B cell (primary cell): ENCODE data around the gene RFX2. TPM values are rescaled to one million over a fixed set of nuclear protein-coding genes. Genes with fewer than 3 reads are reported as not detected.

Source experiments
- ATAC-seq: fragments of 200-7000 bp; cut with Tn5 transposase; one replicate; pipeline ENCODE4 v1.10.0; 2021; ENCODE audit warnings: low read depth, mild to moderate bottlenecking, moderate number of reproducible peaks, moderate library complexity
- CTCF ChIA-PET: fragments of 350-600 bp; sonication (Branson Sonifier 250); formaldehyde crosslinking; loops from one replicate; lab custom pipeline; 2021; ENCODE audit warnings: antibody characterized with exemption, inconsistent platforms; lab: Charles Lee
- POLR2A ChIA-PET: fragments of 350-600 bp; sonication (Branson Sonifier 250); formaldehyde crosslinking; loops from one replicate; lab custom pipeline; 2021; ENCODE audit warnings: antibody characterized with exemption; lab: Charles Lee
- DNase-seq: peaks from one replicate; pipeline ENCODE4 v3.0.0; 2013
- H2AFZ ChIP-seq: 2 replicates; pipeline ENCODE4 v1.6.1; 2012; ENCODE audit warnings: mild to moderate bottlenecking, low read depth, low read length; ENCODE audit not compliant: insufficient read depth, poor library complexity, severe bottlenecking
- H3K27ac ChIP-seq, 2 donors: 1 replicate in 1 of 2; 2 replicates in 1 of 2; pipeline ENCODE4 v1.5.1; 2012 to 2013; ENCODE audit warnings: low read length in 2 of 2, mild to moderate bottlenecking in 2 of 2, moderate library complexity in 1 of 2
- H3K27me3 ChIP-seq, 4 experiments: fragments of 200-600 bp in 1 of 4; sonication (generic) in 1 of 4; replicated peaks in 1 of 4; 1 replicate in 2 of 4; 2 replicates in 2 of 4; pipeline versions ENCODE4 v1.6.1 to v1.7.0; 2013 to 2016; ENCODE audit warnings: low read length in 3 of 4, mild to moderate bottlenecking in 2 of 4, mixed read lengths in 1 of 4, moderate library complexity in 1 of 4; ENCODE audit not compliant: insufficient read depth in 4 of 4, control insufficient read depth in 3 of 4; ENCODE audit errors: control extremely low read depth in 1 of 4
- H3K36me3 ChIP-seq, 2 experiments: replicated peaks in 1 of 2; 1 replicate in 1 of 2; 2 replicates in 1 of 2; pipeline versions ENCODE4 v1.6.1 to v1.7.1; 2013; ENCODE audit warnings: low read length in 1 of 2; ENCODE audit not compliant: insufficient read depth in 2 of 2, control insufficient read depth in 1 of 2; ENCODE audit errors: control extremely low read depth in 1 of 2, extremely low read depth in 1 of 2
- H3K4me1 ChIP-seq, 2 donors: fragments of 200-600 bp in 1 of 2; sonication (generic) in 1 of 2; 1 replicate in 1 of 2; 2 replicates in 1 of 2; pipeline versions ENCODE4 v1.5.1 to v1.6.1; 2013 to 2017; ENCODE audit warnings: low read length in 2 of 2; ENCODE audit not compliant: control insufficient read depth in 2 of 2, insufficient read depth in 2 of 2
- H3K4me2 ChIP-seq: replicated peaks from 2 replicates; pipeline ENCODE3; 2012; ENCODE audit warnings: mild to moderate bottlenecking, low read depth, low read length; ENCODE audit not compliant: poor library complexity, severe bottlenecking
- H3K4me3 ChIP-seq, 5 experiments: fragments of 200-600 bp in 1 of 5; sonication (generic) in 1 of 5; 1 replicate in 3 of 5; 2 replicates in 2 of 5; pipeline versions ENCODE4 v1.5.1 to v1.7.0; 2011 to 2016; ENCODE audit warnings: low read length in 4 of 5, mild to moderate bottlenecking in 4 of 5, low read depth in 2 of 5, control low read depth in 1 of 5, moderate library complexity in 1 of 5; ENCODE audit not compliant: insufficient read depth in 1 of 5; ENCODE audit errors: control extremely low read depth in 1 of 5, extremely low read depth in 1 of 5
- H3K79me2 ChIP-seq: fragments of 200-600 bp; sonication (generic); one replicate; pipeline ENCODE4 v1.6.0; 2016; ENCODE audit warnings: low read length; ENCODE audit not compliant: control insufficient read depth, insufficient read depth
- H3K9ac ChIP-seq: fragments of 200-600 bp; sonication (generic); 2 replicates; pipeline ENCODE4 v1.6.1; 2017; ENCODE audit warnings: mild to moderate bottlenecking, low read length, moderate library complexity
- H3K9me3 ChIP-seq, 3 donors: one replicate each; pipeline versions ENCODE4 v1.6.1 to v1.7.1; 2013; ENCODE audit warnings: low read length in 2 of 3; ENCODE audit not compliant: control insufficient read depth in 2 of 3, insufficient read depth in 1 of 3; ENCODE audit errors: control extremely low read depth in 1 of 3
- H4K20me1 ChIP-seq: 2 replicates; pipeline ENCODE4 v1.6.0; 2012; ENCODE audit warnings: mild to moderate bottlenecking, low read length; ENCODE audit not compliant: insufficient read depth, control insufficient read depth, poor library complexity, severe bottlenecking
- H3K27ac Mint-ChIP-seq: one replicate; pipeline ENCODE4 v1.8.0; 2021; ENCODE audit warnings: mixed read lengths
- H3K27me3 Mint-ChIP-seq: one replicate; pipeline ENCODE4 v1.8.0; 2021; ENCODE audit warnings: mixed read lengths
- H3K4me1 Mint-ChIP-seq: one replicate; pipeline ENCODE4 v1.8.0; 2021; ENCODE audit warnings: mixed read lengths
- H3K4me3 Mint-ChIP-seq: one replicate; pipeline ENCODE4 v1.8.0; 2021; ENCODE audit warnings: mixed read lengths
- H3K9me3 Mint-ChIP-seq: one replicate; pipeline ENCODE4 v1.8.0; 2022; ENCODE audit warnings: mixed read lengths; ENCODE audit not compliant: insufficient read depth
- EZH2 ChIP-seq: IDR thresholded peaks from 2 replicates; pipeline ENCODE4 v1.6.1; 2012; ENCODE audit warnings: borderline replicate concordance, low read depth, mild to moderate bottlenecking, moderate library complexity, low read length; ENCODE audit not compliant: insufficient read depth, poor library complexity, severe bottlenecking
- WGBS: methylation state at CpG from one replicate; pipeline ENCODE4 v1.1.5; 2013; ENCODE audit warnings: missing lambda C conversion rate; ENCODE audit not compliant: insufficient coverage; 5-methylcytosine and 5-hydroxymethylcytosine counted together
- intact Hi-C: fragments of 100-400 bp; cut with micrococcal nuclease; formaldehyde crosslinking; loops from one replicate; pipeline ENCODE4 v1.10.0; 2022
- polyA plus RNA-seq: library from polyadenylated mRNA; depleted of rRNA; stranded (reverse); fragments of >200 nt; gene quantifications from 2 replicates; pipeline ENCODE4 v1.2.3, GENCODE V29; 2012
- total RNA-seq, 2 donors: library from RNA; stranded (reverse); fragments of 120-200 nt in 1 of 2; gene quantifications; 1 replicate in 1 of 2; 2 replicates in 1 of 2; pipeline versions ENCODE4 v1.2.3 to v1.2.4, GENCODE V29; 2013 to 2022
- TF ChIP-seq, protein P1 (sequence below): fragments of 200-600 bp; IDR thresholded peaks from one replicate; pipeline ENCODE4 v1.8.0; 2022; ENCODE audit warnings: antibody characterized with exemption, mild to moderate bottlenecking

RFX2 gene
- total and polyA plus RNA-seq, 2 donors (not counting 1 experiment from before 2014, with no cell fraction given) = 7.1 to 8.6 TPM

DNA sequence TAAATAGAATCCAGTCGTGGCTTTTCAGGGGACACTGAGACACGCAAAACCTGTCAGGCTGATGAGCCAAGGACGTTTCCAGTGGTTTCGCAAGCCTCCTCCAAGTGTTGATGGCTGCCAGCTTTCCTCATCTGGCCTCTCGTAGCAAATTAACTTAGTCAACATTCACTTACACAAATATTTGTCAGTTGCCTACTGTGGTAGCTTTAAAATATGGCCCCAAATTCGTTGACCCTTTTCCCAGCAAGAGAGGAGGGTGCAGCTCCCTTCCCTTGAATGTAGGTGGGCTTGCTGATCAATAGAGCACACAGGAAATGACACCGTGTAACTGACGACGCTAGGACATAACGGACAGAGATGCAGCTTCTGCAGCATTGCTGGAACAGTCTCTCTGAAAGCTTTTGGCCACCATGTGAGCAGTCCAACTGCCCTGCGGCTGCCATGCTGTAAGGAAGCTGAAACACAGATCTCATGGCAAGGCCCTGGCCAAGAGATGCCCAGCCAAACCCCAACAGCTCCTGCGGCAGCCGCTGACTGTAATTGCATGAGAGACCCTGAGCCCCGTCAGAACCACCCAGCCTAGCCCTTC is 126.8 kb downstream of the RFX2 start:
- Histone ChIP-seq H3K36me3 (no peaks in the 10 kb centered on the region), H3K4me2 (no peak overlapping the region), H3K79me2 (peaks cover 6% of the 10 kb centered on the region), H3K9ac (no peak overlapping the region), H3K27ac (no peak overlapping the region), H3K27me3 (no peaks in the 10 kb centered on the region), H3K9me3 (no peaks in the 10 kb centered on the region), H2AFZ (no peak overlapping the region), H3K4me1 (peaks cover 6 to 14% of the 10 kb centered on the region in 2 donors), H4K20me1 (no peaks in the 10 kb centered on the region), H3K4me3 (no peak overlapping the region)
- peaks cover 13% of the 10 kb centered on the region for H3K4me1 Mint-ChIP-seq
- DNase-seq = no peak
- ATAC-seq = no peak
- H3K4me3 Mint-ChIP-seq = no peak overlapping the region
- ChIA-PET CTCF (interaction anchor here (1.1 to 8.7 kb wide), 2 partner anchors 17 to 39 kb away, joined by 6 to 51 read pairs; no protein-coding TSS in a partner anchor), POLR2A (no interaction called here)
- WGBS = 80% methylated on average over 12 of the region's 14 CpGs
- TF ChIP-seq, protein P1, sequence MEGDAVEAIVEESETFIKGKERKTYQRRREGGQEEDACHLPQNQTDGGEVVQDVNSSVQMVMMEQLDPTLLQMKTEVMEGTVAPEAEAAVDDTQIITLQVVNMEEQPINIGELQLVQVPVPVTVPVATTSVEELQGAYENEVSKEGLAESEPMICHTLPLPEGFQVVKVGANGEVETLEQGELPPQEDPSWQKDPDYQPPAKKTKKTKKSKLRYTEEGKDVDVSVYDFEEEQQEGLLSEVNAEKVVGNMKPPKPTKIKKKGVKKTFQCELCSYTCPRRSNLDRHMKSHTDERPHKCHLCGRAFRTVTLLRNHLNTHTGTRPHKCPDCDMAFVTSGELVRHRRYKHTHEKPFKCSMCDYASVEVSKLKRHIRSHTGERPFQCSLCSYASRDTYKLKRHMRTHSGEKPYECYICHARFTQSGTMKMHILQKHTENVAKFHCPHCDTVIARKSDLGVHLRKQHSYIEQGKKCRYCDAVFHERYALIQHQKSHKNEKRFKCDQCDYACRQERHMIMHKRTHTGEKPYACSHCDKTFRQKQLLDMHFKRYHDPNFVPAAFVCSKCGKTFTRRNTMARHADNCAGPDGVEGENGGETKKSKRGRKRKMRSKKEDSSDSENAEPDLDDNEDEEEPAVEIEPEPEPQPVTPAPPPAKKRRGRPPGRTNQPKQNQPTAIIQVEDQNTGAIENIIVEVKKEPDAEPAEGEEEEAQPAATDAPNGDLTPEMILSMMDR = no peak
- TF ChIP-seq EZH2 = no peak
- no peaks in the 10 kb centered on the region for H3K9me3 Mint-ChIP-seq
- no peak overlapping the region for H3K27ac Mint-ChIP-seq
- intact Hi-C loops = no loop called here
- no peaks in the 10 kb centered on the region for H3K27me3 Mint-ChIP-seq
